Large intestine (tissue), 12 donors: ENCODE measurements around the gene GATA1. TPM values are rescaled to one million over a fixed set of nuclear protein-coding genes. Genes with fewer than 3 reads are reported as not detected.

Experiments used
- DNase-seq, 2 donors: peaks; one replicate each; pipeline versions ENCODE4 v3.0.0 to v3.0.0-alpha.2; 2013
- H3K27ac ChIP-seq: one replicate; pipeline ENCODE4 v1.5.1; 2013; ENCODE audit warnings: low read length
- H3K27me3 ChIP-seq: 2 replicates; pipeline ENCODE4 v1.6.1; 2013; ENCODE audit warnings: low read length; ENCODE audit not compliant: control insufficient read depth, insufficient read depth
- H3K36me3 ChIP-seq: 2 replicates; pipeline ENCODE4 v1.6.1; 2013; ENCODE audit warnings: low read length; ENCODE audit not compliant: control insufficient read depth, insufficient read depth
- H3K4me1 ChIP-seq: one replicate; pipeline ENCODE4 v1.6.1; 2013; ENCODE audit warnings: low read length; ENCODE audit not compliant: control insufficient read depth, insufficient read depth
- H3K4me3 ChIP-seq: one replicate; pipeline ENCODE4 v1.5.1; 2013; ENCODE audit warnings: low read length
- H3K9me3 ChIP-seq: one replicate; pipeline ENCODE4 v1.6.1; 2013; ENCODE audit warnings: mild to moderate bottlenecking, low read depth, low read length, moderate library complexity; ENCODE audit not compliant: control insufficient read depth
- WGBS: methylation state at CpG from one replicate; pipeline ENCODE4 v1.1.5; 2013; ENCODE audit warnings: low lambda C conversion rate; ENCODE audit not compliant: insufficient coverage; 5-methylcytosine and 5-hydroxymethylcytosine counted together
- long read RNA-seq, 11 donors: transcript quantifications; one replicate each; lab custom pipeline, GENCODE V29; 2026
- polyA plus RNA-seq: library from polyadenylated mRNA; unstranded; fragments of 120-200 nt; gene quantifications from one replicate; pipeline ENCODE4 v1.2.1, GENCODE V29; 2013

Gene GATA1
- polyA plus RNA-seq = 0.76 TPM
- long read RNA-seq, donor 1 = 0 reads
- long read RNA-seq, donor 2 = 0 reads
- long read RNA-seq, donor 3 = 0 reads
- long read RNA-seq, donor 4 = 0 reads
- long read RNA-seq, donor 5, partial matches to known transcripts = 0 of 2 reads
- long read RNA-seq, donor 5, other reads (novel, unspliced or antisense) = 0 of 2 reads
- long read RNA-seq, donor 6 = 0 reads
- long read RNA-seq, donor 7 = 0 reads
- long read RNA-seq, donor 8 = 0 reads
- long read RNA-seq, donor 9, partial matches to known transcripts = 0 of 1 reads
- long read RNA-seq, donor 9, other reads (novel, unspliced or antisense) = 0 of 1 reads
- long read RNA-seq, donor 10 = 0 reads
- long read RNA-seq, donor 11 = 0 reads

- Histone ChIP-seq H3K4me1 (no peaks in the 10 kb centered on the region), H3K9me3 (no peaks in the 10 kb centered on the region), H3K36me3 (no peaks in the 10 kb centered on the region), H3K4me3 (no peak within 1 kb of the TSS), H3K27ac (no peak within 1 kb of the TSS), H3K27me3 (no peaks in the 10 kb centered on the region)
- no peak for DNase-seq
- WGBS = no CpG with 5 or more reads among the region's 7 CpGs
Measured at GRCh38 chrX:48786341-48786800, at the start of gene GATA1. GATA1 (plus strand) TSS chrX:48786590; CDS start chrX:48791110, 4,520 bp downstream.

DNA sequence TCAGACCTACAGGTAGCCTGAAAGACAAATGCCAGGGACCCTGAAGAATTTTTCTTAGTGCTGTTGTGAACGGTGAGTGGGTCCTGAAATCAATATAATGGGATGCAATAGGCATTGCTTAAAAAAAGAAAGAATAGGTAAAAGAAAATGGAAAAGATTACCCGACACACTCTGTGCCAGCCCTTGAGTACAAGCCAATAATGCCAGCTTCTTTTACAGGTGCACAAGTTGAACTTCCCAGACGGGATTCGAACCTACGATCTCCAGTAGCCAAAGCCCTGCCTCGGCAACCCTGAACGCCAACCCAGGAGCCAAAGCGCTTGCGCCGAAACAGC, 49.5 kb upstream of the GATA1 start:
- peak overlapping the region; percentile 32 for H3K4me3 ChIP-seq
- no CpG with 5 or more reads among the region's 10 CpGs for WGBS
- no peak overlapping the region for H3K27ac ChIP-seq
- no peak for DNase-seq
- H3K9me3 ChIP-seq = no peaks in the 10 kb centered on the region
- H3K27me3 ChIP-seq = no peaks in the 10 kb centered on the region
- H3K4me1 ChIP-seq = peaks cover 6% of the 10 kb centered on the region
- H3K36me3 ChIP-seq = no peaks in the 10 kb centered on the region

DNA sequence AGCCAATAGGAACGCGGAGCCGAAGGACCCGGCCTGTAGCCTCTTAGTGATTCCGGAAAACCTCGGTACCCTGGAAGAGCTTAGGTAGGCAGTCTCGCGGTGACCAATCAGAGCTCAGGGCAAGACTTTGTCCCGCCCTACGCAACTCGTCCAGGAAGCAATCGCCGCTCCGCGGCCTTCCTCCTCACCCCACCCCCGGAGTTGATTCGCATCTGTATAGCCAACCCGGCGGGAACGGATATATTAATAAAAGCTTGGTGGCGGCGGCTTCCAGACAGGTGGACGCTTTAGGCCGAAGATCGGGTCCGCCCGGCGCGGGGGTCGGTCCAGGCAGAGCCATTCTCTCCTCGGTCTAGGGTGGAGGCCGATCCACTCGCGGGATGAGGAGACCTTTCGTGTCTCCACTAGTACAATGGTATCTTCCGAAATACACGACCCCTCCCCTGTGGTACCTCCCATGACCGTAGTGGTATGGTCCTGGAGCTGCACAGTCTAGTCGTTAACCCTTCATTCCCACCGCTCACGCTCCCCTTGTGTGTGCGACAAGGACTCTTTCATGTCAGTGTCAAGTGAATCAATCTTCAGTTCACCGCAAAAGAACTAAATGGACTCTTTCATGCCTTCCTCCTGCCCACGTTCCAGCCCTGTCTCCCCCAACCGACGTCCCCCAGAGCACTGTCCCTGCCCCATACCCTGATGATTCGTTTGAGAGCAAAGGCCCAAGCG, 49.0 kb upstream of the GATA1 start:
- Histone ChIP-seq H3K27ac (peak overlapping the region; percentile 94), H3K27me3 (no peaks in the 10 kb centered on the region), H3K4me3 (peak overlapping the region; percentile 68), H3K9me3 (no peaks in the 10 kb centered on the region), H3K36me3 (no peaks in the 10 kb centered on the region), H3K4me1 (peaks cover 6% of the 10 kb centered on the region)
- no CpG with 5 or more reads among the region's 48 CpGs for WGBS
- peak; percentile 95 to 96 for DNase-seq

DNA sequence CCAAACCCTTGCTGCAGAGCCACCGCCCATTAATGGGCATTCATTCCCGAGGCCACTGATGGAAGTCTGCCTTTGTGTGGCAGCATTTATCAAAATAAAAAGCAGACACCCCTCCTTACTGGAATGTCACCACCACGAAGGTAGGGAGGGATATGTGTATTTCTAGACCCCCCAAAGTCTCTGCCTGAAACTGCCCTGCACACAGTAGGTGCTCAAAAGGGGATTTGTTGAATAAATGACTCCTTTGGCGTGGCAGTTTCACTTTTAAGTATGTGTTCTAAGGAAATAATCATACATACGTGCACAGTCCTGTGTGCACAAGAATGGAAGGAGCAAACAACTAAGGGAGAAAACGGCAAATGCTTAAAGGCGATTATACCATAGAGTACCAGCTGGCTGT, 48.5 kb upstream of the GATA1 start:
- Histone ChIP-seq H3K4me3 (peak overlapping the region; percentile 68), H3K4me1 (peaks cover 6% of the 10 kb centered on the region), H3K36me3 (no peaks in the 10 kb centered on the region), H3K9me3 (no peaks in the 10 kb centered on the region), H3K27me3 (no peaks in the 10 kb centered on the region), H3K27ac (peak overlapping the region; percentile 94)
- WGBS = no CpG with 5 or more reads among the region's 7 CpGs
- no peak for DNase-seq

DNA sequence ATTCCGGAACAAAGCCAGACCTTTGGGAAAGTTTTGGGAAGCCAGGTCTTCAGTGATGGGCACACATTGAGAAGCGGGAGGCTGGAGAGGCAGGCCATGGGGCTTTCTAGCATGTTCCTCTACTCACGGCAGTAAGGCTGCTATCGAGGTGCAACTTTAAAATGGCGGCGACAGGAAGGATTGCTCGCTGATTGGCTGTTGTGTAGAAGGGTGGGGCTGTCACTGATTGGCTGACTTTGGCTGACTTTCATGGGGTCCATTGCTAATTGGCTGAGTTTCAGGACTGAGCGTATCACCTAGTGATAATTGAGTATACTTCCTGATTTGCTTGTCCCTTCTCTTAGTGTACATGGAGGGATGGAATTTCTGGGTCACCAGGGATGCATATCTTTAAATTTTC, 44.6 kb upstream of the GATA1 start:
- no peak for DNase-seq
- no peak overlapping the region for H3K4me3 ChIP-seq
- H3K4me1 ChIP-seq = peaks cover 6% of the 10 kb centered on the region
- no peaks in the 10 kb centered on the region for H3K9me3 ChIP-seq
- H3K27me3 ChIP-seq = no peaks in the 10 kb centered on the region
- WGBS = no CpG with 5 or more reads among the region's 8 CpGs
- H3K27ac ChIP-seq = no peak overlapping the region
- H3K36me3 ChIP-seq = no peaks in the 10 kb centered on the region

GRCh38 chrX:48745222-48745621, 41.2 kb upstream of the GATA1 start:
- no peak for DNase-seq
- Histone ChIP-seq H3K36me3 (no peaks in the 10 kb centered on the region), H3K4me3 (no peak overlapping the region), H3K27ac (no peak overlapping the region), H3K27me3 (no peaks in the 10 kb centered on the region), H3K4me1 (no peaks in the 10 kb centered on the region), H3K9me3 (no peaks in the 10 kb centered on the region)
- WGBS = no CpG with 5 or more reads among the region's 4 CpGs

DNA sequence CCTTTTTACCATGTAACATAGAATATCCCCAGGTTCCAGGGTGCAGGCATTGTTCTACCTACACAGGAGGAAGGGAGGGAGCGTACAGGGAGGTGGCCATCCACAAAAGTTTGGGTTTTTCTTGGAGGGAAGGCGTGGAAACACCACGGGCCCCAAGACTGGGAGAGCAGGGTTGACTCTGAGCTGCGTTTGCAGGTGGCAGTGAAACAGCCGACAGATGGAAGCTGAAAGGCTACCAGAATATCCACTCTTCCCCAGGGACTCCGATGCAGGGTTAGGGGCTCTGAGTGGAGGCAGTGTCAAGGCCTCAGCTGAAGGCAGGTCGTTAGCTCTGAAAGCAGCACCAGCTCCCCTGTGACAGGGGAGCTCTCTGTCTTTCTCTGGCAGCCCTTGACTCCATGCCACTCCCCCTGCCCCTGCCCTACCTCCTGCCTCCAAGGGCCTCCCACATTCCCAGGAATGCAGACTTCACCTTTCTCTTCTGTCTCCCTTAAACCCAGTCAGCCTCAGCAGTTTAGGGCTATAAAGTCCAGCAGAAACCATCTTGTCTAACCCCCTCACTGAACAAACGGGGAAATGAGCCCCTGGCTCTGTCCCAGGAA, 38.9 kb upstream of the GATA1 start:
- Histone ChIP-seq H3K27me3 (no peaks in the 10 kb centered on the region), H3K9me3 (no peaks in the 10 kb centered on the region), H3K4me1 (no peaks in the 10 kb centered on the region), H3K27ac (no peak overlapping the region), H3K36me3 (no peaks in the 10 kb centered on the region), H3K4me3 (no peak overlapping the region)
- WGBS = no CpG with 5 or more reads among the region's 8 CpGs
- DNase-seq = no peak

GRCh38 chrX:48749182-48749581, 37.2 kb upstream of the GATA1 start:
- no CpG with 5 or more reads among the region's 5 CpGs for WGBS
- no peaks in the 10 kb centered on the region for H3K36me3 ChIP-seq
- H3K27ac ChIP-seq = no peak overlapping the region
- H3K4me1 ChIP-seq = no peaks in the 10 kb centered on the region
- no peaks in the 10 kb centered on the region for H3K27me3 ChIP-seq
- no peaks in the 10 kb centered on the region for H3K9me3 ChIP-seq
- no peak overlapping the region for H3K4me3 ChIP-seq
- DNase-seq = no peak

GRCh38 chrX:48751343-48751742, 35.0 kb upstream of the GATA1 start:
- Histone ChIP-seq H3K4me3 (no peak overlapping the region), H3K27ac (no peak overlapping the region), H3K9me3 (no peaks in the 10 kb centered on the region), H3K27me3 (no peaks in the 10 kb centered on the region), H3K36me3 (no peaks in the 10 kb centered on the region), H3K4me1 (no peaks in the 10 kb centered on the region)
- no peak for DNase-seq
- no CpG with 5 or more reads among the region's 3 CpGs for WGBS

DNA sequence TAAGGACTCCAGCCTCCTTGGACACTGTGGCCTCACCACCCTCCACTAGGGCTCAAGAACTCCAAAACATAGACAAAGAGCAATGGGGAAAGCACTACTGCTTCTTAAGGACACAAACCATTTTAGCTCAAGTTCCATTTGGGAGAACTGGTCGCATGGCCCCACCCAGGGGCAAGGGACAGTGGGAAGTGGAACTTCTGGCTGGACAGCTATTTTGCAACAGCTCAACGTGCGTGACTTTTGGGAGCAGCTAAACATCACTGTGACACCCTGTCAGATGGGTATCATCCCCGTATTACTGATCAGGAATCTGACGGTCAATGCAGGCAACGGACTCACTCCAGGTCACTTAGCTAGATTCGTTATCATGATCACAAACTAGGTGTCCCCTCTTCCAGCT, 33.9 kb upstream of the GATA1 start:
- Histone ChIP-seq H3K27ac (no peak overlapping the region), H3K9me3 (no peaks in the 10 kb centered on the region), H3K27me3 (no peaks in the 10 kb centered on the region), H3K4me1 (no peaks in the 10 kb centered on the region), H3K36me3 (no peaks in the 10 kb centered on the region), H3K4me3 (no peak overlapping the region)
- DNase-seq = no peak
- no CpG with 5 or more reads among the region's 7 CpGs for WGBS
